DLD1 (cell line): ENCODE results near the gene APIP.

Experiments
- in situ Hi-C: cut with HindIII; loops from 2 replicates; pipeline ENCODE4 v1.10.0; 2017; ENCODE audit warnings: low sequenced_read_pairs

APIP gene

GRCh38 chr11:34844463-34845112 is 71.6 kb downstream of the APIP start:
- in situ Hi-C loops, result no loop called here

- in situ Hi-C loops, result no loop called here
Observed at GRCh38 chr11:34843271-34843670, 72.9 kb downstream of the APIP start.

GRCh38 chr11:34840736-34841386 is 75.3 kb downstream of the APIP start:
- in situ Hi-C loops, result no loop called here

- in situ Hi-C loops, result no loop called here
Observed at GRCh38 chr11:34839969-34840368, 76.2 kb downstream of the APIP start.

- in situ Hi-C loops, result no loop called here
Observed at GRCh38 chr11:34836958-34837856, 79.0 kb downstream of the APIP start.

- in situ Hi-C loops, result no loop called here
Observed at GRCh38 chr11:34833602-34834001, 82.6 kb downstream of the APIP start.
